ENCODE results near the gene TRPM6. TPM values are rescaled to one million over a fixed set of nuclear protein-coding genes. Genes with fewer than 3 reads are reported as not detected.

Gene TRPM6
- polyA plus RNA-seq, 1 experiment, result 0.01 TPM

GRCh38 chr9:74803376-74804017, 84.2 kb downstream of the TRPM6 start:
- no peak for DNase-seq (ENCODE audit: low read depth, low spot score)
- ChIA-PET CTCF (no interaction called here), POLR2A (no interaction called here)
- Histone ChIP-seq H3K4me3 (ENCODE audit: low read depth, low read length) (no peak overlapping the region), H3K27ac (ENCODE audit: low read depth, low read length) (no peak overlapping the region), H3K27me3 (ENCODE audit: control insufficient read depth, insufficient read depth, low read length) (no peaks in the 10 kb centered on the region), H3K9me3 (ENCODE audit: control insufficient read depth, insufficient read depth, low read length) (no peaks in the 10 kb centered on the region)
- no peak for TF ChIP-seq CTCF (IDR thresholded peaks at IDR 0.05; ENCODE audit: low read depth, low read length)

- Histone ChIP-seq H3K9me3 (ENCODE audit: control insufficient read depth, insufficient read depth, low read length) (no peaks in the 10 kb centered on the region), H3K27ac (ENCODE audit: low read depth, low read length) (no peak overlapping the region), H3K4me3 (ENCODE audit: low read depth, low read length) (no peak overlapping the region), H3K27me3 (ENCODE audit: control insufficient read depth, insufficient read depth, low read length) (no peaks in the 10 kb centered on the region)
- TF ChIP-seq CTCF (IDR thresholded peaks at IDR 0.05; ENCODE audit: low read depth, low read length), result no peak
- DNase-seq (ENCODE audit: low read depth, low spot score), result no peak
- ChIA-PET POLR2A (interaction anchor here (0.7 kb wide), 1 partner anchor 85 kb away, joined by 7 read pairs; no protein-coding TSS in a partner anchor), CTCF (interaction anchor here (0.6 to 1.9 kb wide), 3 partner anchors 25 to 275 kb away, joined by 3 to 6 read pairs (median 5); no protein-coding TSS in a partner anchor)
Observed at GRCh38 chr9:74800226-74800625, 87.5 kb downstream of the TRPM6 start.

GRCh38 chr9:74795803-74796202, 91.9 kb downstream of the TRPM6 start:
- Histone ChIP-seq H3K27ac (ENCODE audit: low read depth, low read length) (no peak overlapping the region), H3K27me3 (ENCODE audit: control insufficient read depth, insufficient read depth, low read length) (no peaks in the 10 kb centered on the region), H3K4me3 (ENCODE audit: low read depth, low read length) (no peak overlapping the region), H3K9me3 (ENCODE audit: control insufficient read depth, insufficient read depth, low read length) (no peaks in the 10 kb centered on the region)
- ChIA-PET CTCF (no interaction called here), POLR2A (no interaction called here)
- no peak for DNase-seq (ENCODE audit: low read depth, low spot score)
- TF ChIP-seq CTCF (IDR thresholded peaks at IDR 0.05; ENCODE audit: low read depth, low read length), result no peak

GRCh38 chr9:74795081-74795480, 92.6 kb downstream of the TRPM6 start:
- ChIA-PET POLR2A (interaction anchor here (0.6 kb wide), 1 partner anchor 42 kb away, joined by 3 read pairs; no protein-coding TSS in a partner anchor), CTCF (no interaction called here)
- no peak overlapping the region for H3K27ac ChIP-seq (ENCODE audit: low read depth, low read length)
- no peak for TF ChIP-seq CTCF (IDR thresholded peaks at IDR 0.05; ENCODE audit: low read depth, low read length)
- no peak for DNase-seq (ENCODE audit: low read depth, low spot score)
- no peak overlapping the region for H3K4me3 ChIP-seq (ENCODE audit: low read depth, low read length)
- H3K9me3 ChIP-seq (ENCODE audit: control insufficient read depth, insufficient read depth, low read length), result no peaks in the 10 kb centered on the region
- H3K27me3 ChIP-seq (ENCODE audit: control insufficient read depth, insufficient read depth, low read length), result no peaks in the 10 kb centered on the region

GRCh38 chr9:74784506-74784905, 103.2 kb downstream of the TRPM6 start:
- no peak for TF ChIP-seq CTCF (IDR thresholded peaks at IDR 0.05; ENCODE audit: low read depth, low read length)
- ChIA-PET CTCF (interaction anchor here (0.6 to 2.6 kb wide), 2 partner anchors 10 to 168 kb away, joined by 3 to 34 read pairs; partner anchors contain the start of gene C9orf40), POLR2A (interaction anchor here (0.6 kb wide), 1 partner anchor 13 kb away, joined by 5 read pairs; no protein-coding TSS in a partner anchor)
- H3K27ac ChIP-seq (ENCODE audit: low read depth, low read length), result no peak overlapping the region
- H3K4me3 ChIP-seq (ENCODE audit: low read depth, low read length), result no peak overlapping the region
- peaks cover 2% of the 10 kb centered on the region for H3K27me3 ChIP-seq (ENCODE audit: control insufficient read depth, insufficient read depth, low read length)
- DNase-seq (ENCODE audit: low read depth, low spot score), result no peak
- no peaks in the 10 kb centered on the region for H3K9me3 ChIP-seq (ENCODE audit: control insufficient read depth, insufficient read depth, low read length)
